Lower leg skin (tissue), 4 donors: ENCODE results near the gene C22orf39. TPM values are rescaled to one million over a fixed set of nuclear protein-coding genes. Genes with fewer than 3 reads are reported as not detected.

Experiments used
- DNase-seq, 2 donors: peaks; one replicate each; pipeline ENCODE4 v3.0.0-alpha.2; 2019; ENCODE audit warnings: low spot score in 2 of 2
- H3K4me3 ChIP-seq: fragments of 200-600 bp; sonication (generic); 2 replicates; pipeline ENCODE4 v1.5.1; 2017; ENCODE audit warnings: mild to moderate bottlenecking, low read depth; ENCODE audit not compliant: poor library complexity, severe bottlenecking
- POLR2A ChIP-seq, 2 donors: fragments of 450-650 bp; IDR thresholded peaks; one replicate each; pipeline ENCODE4 v1.6.1; 2016 to 2017; ENCODE audit warnings: antibody characterized with exemption in 2 of 2, mild to moderate bottlenecking in 1 of 2, moderate library complexity in 1 of 2
- WGBS, 2 donors: methylation state at CpG; one replicate each; pipeline ENCODE4 v1.1.5; 2018; 5-methylcytosine and 5-hydroxymethylcytosine counted together
- intact Hi-C: fragments of 100-400 bp; cut with DNase I; formaldehyde crosslinking; loops from one replicate; pipeline ENCODE4 v1.15.0; 2023; ENCODE audit warnings: low total_unique reads
- total RNA-seq, 4 donors: library from RNA; depleted of rRNA; stranded (reverse); fragments of >200 nt; gene quantifications; one replicate each; pipeline ENCODE4 v1.1.0, GENCODE V29; 2016
- TF ChIP-seq, protein P1 (sequence below), 3 donors: fragments of 450-650 bp; IDR thresholded peaks; one replicate each; pipeline ENCODE4 v1.5.1; 2016; ENCODE audit warnings: antibody characterized with exemption in 3 of 3, mild to moderate bottlenecking in 3 of 3, moderate library complexity in 2 of 3

The C22orf39 gene
- total RNA-seq, 4 donors from 2014 or later = 31.0 to 50.4 (median 42.1) TPM

DNA sequence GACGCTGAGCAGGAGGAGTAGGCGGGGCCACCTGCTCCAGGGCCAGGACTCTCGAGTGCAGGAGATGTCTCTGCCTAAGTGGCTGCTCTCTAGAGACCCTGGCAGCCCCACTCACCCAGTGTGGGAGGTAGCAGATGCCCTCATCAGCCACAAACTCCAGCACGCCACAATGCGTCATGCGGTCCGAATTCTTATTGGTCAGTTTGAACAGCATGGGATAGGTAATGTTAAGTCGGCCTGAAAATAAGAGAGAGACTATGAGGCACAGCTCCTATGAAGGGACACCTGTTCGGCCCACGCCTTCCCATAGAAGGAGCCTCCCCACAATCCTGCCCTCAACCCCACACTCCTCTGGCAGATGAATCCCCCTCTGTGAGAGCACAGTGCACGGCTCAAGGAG is 24.1 kb upstream of the C22orf39 start:
- TF ChIP-seq POLR2A (IDR thresholded peaks at IDR 0.05) = no peak
- intact Hi-C loops = no loop called here
- DNase-seq = no peak
- no peak overlapping the region for H3K4me3 ChIP-seq
- WGBS, 2 donors = 90 to 93% methylated on average over 11 of the region's 11 CpGs

DNA sequence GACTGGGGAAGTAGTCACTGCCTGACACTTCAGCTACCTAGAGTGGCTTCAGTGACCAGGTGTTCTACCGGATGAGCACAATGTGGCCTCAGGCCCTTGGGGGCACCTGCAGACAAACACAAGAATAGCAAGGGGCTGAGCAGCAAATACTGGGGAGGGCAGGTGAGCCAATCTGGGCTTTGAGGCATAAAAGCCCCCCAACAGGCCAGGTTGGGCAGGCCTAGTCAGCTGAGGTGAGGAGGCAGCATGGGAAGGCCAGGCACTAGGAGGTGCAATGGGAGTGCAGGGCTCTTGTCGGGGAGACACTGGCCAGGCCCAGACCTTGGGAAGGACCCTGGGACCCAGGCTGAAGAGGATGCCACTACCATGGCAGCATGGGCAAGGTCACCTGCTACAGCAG is 22.5 kb upstream of the C22orf39 start:
- H3K4me3 ChIP-seq = no peak overlapping the region
- WGBS, 2 donors = 94 to 96% methylated on average over 2 of the region's 2 CpGs
- DNase-seq = no peak
- intact Hi-C loops = no loop called here
- TF ChIP-seq POLR2A (IDR thresholded peaks at IDR 0.05) = no peak

DNA sequence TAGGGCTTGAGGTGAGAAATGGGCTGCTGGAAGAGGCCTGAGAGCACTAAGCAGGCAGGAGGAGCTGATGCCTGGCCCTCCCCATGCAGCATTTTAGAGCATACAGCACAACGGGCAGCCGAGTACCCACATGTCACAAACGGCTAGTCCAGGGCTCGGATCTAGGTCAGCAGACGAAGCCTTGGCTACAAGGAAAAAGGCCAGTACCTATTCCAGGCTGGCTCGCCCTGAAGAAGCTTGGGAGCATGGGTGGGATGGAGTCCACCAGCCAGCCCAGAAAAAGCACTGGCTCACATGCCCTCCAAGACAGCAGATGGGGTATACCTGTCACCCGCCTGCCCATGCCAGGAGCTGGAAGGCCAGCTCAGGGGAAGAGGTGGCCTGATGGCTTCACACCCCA is 21.9 kb upstream of the C22orf39 start:
- no peak overlapping the region for H3K4me3 ChIP-seq
- no peak for DNase-seq
- intact Hi-C loops = no loop called here
- TF ChIP-seq, protein P1, sequence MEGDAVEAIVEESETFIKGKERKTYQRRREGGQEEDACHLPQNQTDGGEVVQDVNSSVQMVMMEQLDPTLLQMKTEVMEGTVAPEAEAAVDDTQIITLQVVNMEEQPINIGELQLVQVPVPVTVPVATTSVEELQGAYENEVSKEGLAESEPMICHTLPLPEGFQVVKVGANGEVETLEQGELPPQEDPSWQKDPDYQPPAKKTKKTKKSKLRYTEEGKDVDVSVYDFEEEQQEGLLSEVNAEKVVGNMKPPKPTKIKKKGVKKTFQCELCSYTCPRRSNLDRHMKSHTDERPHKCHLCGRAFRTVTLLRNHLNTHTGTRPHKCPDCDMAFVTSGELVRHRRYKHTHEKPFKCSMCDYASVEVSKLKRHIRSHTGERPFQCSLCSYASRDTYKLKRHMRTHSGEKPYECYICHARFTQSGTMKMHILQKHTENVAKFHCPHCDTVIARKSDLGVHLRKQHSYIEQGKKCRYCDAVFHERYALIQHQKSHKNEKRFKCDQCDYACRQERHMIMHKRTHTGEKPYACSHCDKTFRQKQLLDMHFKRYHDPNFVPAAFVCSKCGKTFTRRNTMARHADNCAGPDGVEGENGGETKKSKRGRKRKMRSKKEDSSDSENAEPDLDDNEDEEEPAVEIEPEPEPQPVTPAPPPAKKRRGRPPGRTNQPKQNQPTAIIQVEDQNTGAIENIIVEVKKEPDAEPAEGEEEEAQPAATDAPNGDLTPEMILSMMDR (IDR thresholded peaks at IDR 0.05) = no peak
- no peak for TF ChIP-seq POLR2A (IDR thresholded peaks at IDR 0.05)
- 93 to 94% methylated on average over 7 of the region's 7 CpGs for WGBS, 2 donors

DNA sequence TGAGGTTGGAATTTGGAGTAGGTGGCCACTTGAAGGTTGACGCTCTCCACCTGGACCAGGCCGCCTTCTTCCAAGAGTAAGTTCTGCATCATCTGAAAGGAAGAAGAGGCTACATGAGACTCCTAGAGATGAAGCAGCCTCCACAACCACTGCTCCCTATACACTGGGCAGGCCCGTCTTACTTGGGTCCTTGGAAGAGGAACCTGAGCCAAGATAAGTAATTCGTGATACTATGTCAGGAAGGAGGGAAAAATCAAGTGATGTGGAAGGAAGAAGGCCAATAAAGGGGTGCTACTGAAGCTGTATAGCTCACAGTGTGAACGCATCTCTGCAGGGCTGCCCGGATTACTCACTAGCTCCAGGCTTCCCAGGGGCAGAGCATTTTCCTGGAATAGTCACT is 20.4 kb upstream of the C22orf39 start:
- intact Hi-C loops = no loop called here
- H3K4me3 ChIP-seq = no peak overlapping the region
- 91 to 97% methylated on average over 6 of the region's 6 CpGs for WGBS, 2 donors
- TF ChIP-seq, protein P1 (IDR thresholded peaks at IDR 0.05) = no peak
- TF ChIP-seq POLR2A (IDR thresholded peaks at IDR 0.05) = no peak
- no peak for DNase-seq

DNA sequence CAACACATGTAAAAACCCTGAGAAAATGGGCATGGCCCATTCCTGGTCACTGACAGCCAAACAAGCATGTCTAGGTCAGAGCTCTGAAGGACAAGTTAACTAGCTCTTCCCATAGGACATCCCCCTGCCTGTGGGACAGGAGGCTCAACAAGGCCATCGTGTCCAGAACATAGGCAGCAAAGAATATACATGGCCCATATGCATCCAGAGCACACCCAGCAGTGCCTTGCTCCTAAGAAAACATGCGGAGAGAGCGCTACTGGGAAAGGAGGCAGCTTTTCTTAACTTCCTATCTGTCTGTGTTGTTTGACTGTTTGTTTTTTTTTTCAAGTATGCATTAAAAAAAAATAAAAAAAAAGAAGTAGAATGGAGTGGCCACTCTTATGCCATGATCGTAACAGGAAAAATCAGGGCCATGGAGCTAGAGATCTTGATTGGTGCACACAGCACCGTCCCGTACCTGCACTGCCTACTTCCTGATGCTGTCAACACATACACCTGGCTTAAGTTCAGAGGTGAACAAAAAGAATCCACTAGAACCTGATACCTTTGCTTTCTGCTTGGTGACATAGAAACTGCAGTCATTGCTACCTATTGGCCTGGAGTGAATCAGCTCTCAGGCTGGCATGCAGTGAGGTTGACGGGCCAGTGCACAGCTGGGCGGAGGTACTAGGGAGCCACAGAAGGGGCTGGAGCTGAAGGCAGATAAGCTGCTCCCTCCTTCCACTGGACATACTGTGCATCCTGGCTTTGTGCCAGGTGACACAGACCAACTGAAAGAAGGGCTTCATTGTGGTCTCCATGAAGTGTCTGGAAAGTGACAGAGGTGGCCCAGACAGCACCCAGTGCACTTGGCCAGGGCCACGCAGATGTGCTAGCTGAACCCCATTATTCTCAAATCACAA is 19.6 kb upstream of the C22orf39 start:
- 96 to 98% methylated on average over 9 of the region's 9 CpGs for WGBS, 2 donors
- intact Hi-C loops = no loop called here
- DNase-seq = no peak

DNA sequence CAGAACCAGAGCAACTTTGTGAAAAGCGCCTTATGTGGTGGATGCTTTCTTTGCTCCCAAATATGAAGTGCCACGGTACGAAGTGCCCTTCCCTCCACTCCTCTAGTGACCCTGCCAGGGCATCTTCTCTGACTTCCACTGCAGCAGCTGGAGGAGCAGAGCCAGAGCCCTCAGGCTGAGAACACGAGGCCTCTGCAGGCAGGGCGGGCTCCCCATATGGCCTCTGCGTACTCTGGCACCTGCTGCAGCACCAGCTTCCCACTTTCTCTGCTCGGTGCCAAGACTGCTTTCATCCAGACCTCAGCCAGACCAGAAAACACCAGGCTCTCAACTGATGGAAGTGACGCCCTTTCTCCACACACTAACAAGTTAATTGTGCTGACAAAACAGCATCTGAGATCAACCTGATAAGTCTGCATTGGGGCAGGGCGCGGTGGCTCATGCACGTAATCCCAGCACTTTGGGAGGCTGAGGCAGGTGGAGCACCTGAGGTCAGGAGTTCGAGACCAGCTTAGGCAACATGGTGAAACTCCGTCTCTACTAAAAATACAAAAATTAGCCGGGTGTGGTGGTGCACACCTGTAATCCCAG is 18.7 kb upstream of the C22orf39 start:
- no peak for DNase-seq
- TF ChIP-seq, protein P1 (IDR thresholded peaks at IDR 0.05) = no peak
- no peak for TF ChIP-seq POLR2A (IDR thresholded peaks at IDR 0.05)
- intact Hi-C loops = no loop called here
- WGBS, 2 donors = 65 to 66% methylated on average over 14 of the region's 14 CpGs
- H3K4me3 ChIP-seq = no peak overlapping the region

More for the DNA sequence above, 19.6 kb upstream of the C22orf39 start:
- no peak for TF ChIP-seq POLR2A (IDR thresholded peaks at IDR 0.05)
- TF ChIP-seq, protein P1 (IDR thresholded peaks at IDR 0.05) = no peak
- H3K4me3 ChIP-seq = no peak overlapping the region
